Chondrocyte (in vitro differentiated cells): Measurements from ENCODE around the gene TBXAS1. TPM values are rescaled to one million over a fixed set of nuclear protein-coding genes. Genes with fewer than 3 reads are reported as not detected.

Source experiments
- DNase-seq: peaks from one replicate; pipeline ENCODE4 v3.0.0; 2021; ENCODE audit warnings: mixed read lengths, low spot score
- H3K27ac Mint-ChIP-seq: one replicate; pipeline ENCODE4 v1.8.0; 2021; ENCODE audit warnings: mild to moderate bottlenecking, moderate library complexity, mixed read lengths; ENCODE audit not compliant: unreplicated experiment
- H3K27me3 Mint-ChIP-seq: 2 replicates; pipeline ENCODE4 v1.8.0; 2021; ENCODE audit warnings: low read depth, mixed read lengths
- H3K36me3 Mint-ChIP-seq: 2 replicates; pipeline ENCODE4 v1.8.0; 2021; ENCODE audit warnings: low read depth, mixed read lengths
- H3K4me1 Mint-ChIP-seq: 2 replicates; pipeline ENCODE4 v1.8.0; 2021; ENCODE audit warnings: low read depth, mild to moderate bottlenecking, mixed read lengths
- H3K4me3 Mint-ChIP-seq: one replicate; pipeline ENCODE4 v1.8.0; 2021; ENCODE audit warnings: mild to moderate bottlenecking, moderate library complexity, mixed read lengths; ENCODE audit not compliant: unreplicated experiment
- H3K9me3 Mint-ChIP-seq: 2 replicates; pipeline ENCODE4 v1.8.0; 2021; ENCODE audit warnings: low read depth, mixed read lengths
- total RNA-seq: library from RNA; stranded (reverse); gene quantifications from 3 replicates; pipeline ENCODE4 v1.2.1, GENCODE V29; 2021
- TF ChIP-seq, protein P1 (sequence below): fragments of 200-600 bp; sonication (generic); IDR thresholded peaks from 2 replicates; pipeline ENCODE4 v1.5.0; 2021; ENCODE audit warnings: antibody characterized with exemption, mild to moderate bottlenecking, moderate library complexity

The TBXAS1 gene
- total RNA-seq, 1 donor from 2014 or later: 2.4 TPM

DNA sequence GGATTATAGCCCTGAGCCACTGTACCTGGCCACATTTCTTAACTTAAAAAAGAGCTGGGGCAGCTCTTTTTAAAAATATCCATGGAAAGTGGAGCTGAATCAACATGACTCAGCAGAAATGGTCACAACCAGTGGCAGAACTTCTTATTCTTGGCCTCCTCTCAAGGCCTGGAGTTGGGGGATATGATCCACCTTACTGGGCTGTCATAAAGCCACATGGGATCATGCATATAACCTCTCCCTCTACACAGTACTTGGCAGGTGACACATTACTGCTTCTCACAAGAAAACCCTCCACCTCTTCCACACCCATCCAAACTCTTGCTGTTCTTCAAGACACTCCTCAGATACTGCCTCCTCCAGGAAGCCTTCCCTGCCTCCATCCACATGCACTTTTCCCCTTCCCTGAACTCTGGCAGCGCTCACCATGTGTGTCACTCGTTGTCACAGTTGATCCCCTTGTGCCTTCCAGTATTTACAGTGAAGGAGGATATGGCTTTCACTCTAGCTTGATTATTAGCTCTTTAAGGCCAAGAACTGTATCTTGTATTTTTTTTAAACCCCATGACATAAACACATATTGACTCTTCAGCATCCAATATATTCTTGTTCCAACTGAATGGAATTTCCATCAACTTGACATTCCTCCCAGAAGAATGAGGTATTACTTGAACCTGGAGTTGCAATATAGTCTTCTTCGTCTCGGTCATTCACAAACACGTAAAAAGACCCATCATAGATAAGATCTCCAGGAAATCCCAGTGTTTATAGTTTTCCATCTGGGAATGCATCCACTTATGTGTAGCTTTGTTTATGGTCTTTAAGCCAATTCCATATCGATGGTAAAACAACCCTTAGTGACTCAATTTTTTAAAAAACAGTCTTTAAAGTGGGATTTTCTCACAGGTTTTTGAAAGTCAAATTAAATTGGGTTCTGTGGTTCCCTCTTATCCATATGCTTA, 85.5 kb downstream of the TBXAS1 start:
- DNase-seq: no peak
- TF ChIP-seq, protein P1, sequence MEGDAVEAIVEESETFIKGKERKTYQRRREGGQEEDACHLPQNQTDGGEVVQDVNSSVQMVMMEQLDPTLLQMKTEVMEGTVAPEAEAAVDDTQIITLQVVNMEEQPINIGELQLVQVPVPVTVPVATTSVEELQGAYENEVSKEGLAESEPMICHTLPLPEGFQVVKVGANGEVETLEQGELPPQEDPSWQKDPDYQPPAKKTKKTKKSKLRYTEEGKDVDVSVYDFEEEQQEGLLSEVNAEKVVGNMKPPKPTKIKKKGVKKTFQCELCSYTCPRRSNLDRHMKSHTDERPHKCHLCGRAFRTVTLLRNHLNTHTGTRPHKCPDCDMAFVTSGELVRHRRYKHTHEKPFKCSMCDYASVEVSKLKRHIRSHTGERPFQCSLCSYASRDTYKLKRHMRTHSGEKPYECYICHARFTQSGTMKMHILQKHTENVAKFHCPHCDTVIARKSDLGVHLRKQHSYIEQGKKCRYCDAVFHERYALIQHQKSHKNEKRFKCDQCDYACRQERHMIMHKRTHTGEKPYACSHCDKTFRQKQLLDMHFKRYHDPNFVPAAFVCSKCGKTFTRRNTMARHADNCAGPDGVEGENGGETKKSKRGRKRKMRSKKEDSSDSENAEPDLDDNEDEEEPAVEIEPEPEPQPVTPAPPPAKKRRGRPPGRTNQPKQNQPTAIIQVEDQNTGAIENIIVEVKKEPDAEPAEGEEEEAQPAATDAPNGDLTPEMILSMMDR: no peak
- Mint-ChIP-seq H3K4me3 (no peak overlapping the region), H3K9me3 (no peaks in the 10 kb centered on the region), H3K27ac (peak overlapping the region; percentile 87), H3K27me3 (no peaks in the 10 kb centered on the region), H3K4me1 (peaks cover 53% of the 10 kb centered on the region), H3K36me3 (no peaks in the 10 kb centered on the region)

DNA sequence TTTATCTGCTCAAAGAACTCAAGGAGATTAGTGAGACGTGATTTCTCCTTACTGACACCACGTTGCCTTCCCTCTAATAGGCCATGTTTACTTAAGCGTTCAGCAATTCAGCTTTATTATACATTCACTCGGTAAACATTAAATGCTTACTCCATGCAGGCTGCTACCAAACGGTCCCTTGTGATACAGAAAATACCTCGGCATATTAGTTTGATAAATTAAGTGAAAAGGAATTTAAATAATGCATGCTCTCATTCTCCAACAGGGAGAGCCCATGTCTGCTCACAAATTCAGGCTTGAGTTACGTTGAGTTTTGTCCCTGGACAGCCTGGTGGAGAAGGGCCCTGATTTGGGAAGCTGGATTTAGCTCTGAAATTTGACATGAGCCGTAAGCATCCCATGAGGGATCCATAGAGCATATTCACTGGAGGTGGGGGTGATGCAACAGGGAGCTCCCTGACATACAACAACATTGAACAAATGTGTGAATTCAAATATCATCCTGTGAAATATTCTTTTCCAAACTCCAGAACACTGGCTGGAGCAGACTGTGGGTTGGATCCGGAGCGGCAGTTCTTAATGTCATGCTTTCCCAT, 86.3 kb downstream of the TBXAS1 start:
- peak overlapping the region; percentile 87 for H3K27ac Mint-ChIP-seq
- TF ChIP-seq, protein P1: no peak
- DNase-seq: no peak
- H3K4me3 Mint-ChIP-seq: no peak overlapping the region
- no peaks in the 10 kb centered on the region for H3K36me3 Mint-ChIP-seq
- peaks cover 46% of the 10 kb centered on the region for H3K4me1 Mint-ChIP-seq
- no peaks in the 10 kb centered on the region for H3K9me3 Mint-ChIP-seq
- no peaks in the 10 kb centered on the region for H3K27me3 Mint-ChIP-seq

DNA sequence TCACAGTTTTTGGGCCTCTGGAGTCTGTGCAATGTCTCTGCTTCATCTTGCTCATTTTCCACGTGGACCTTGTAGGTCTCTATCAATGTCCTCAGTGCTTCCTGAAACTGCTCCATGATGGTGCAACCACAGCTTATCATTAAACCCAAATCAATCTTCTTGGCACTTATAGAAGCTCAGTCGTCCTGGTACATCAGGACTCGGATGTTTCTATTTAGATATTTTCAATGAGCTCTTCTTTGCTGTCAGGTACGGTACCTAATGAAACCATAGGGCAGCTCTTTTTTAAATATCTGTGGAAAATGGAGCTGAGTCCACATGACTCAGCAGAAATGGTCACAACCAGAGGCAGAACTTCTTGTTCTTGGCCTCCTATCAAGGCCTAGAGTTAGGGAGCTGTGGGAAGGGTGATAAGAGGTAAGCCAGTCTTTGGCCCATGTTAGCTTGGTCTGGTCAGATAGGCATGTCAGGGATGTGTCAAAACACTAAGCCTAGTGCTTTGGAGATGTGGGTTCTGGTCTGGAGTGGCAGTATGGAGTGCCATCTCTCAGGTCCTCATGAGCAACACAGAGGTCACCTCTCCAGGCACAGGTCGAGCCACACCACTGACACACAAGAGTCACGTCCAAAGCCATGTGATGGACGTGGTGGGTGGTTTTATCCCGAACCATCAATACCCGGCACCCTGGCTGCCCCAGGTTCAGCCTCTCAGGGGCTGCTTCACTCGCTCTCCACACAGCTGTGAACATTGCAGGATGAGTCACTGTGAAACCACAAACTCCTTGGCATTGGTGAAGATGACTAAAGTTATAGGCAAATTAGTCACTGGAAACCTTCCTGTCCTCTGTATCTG, 87.0 kb downstream of the TBXAS1 start:
- no peak for DNase-seq
- H3K9me3 Mint-ChIP-seq: no peaks in the 10 kb centered on the region
- H3K4me1 Mint-ChIP-seq: peaks cover 46% of the 10 kb centered on the region
- H3K27me3 Mint-ChIP-seq: no peaks in the 10 kb centered on the region
- peak overlapping the region; percentile 87 for H3K27ac Mint-ChIP-seq
- TF ChIP-seq, protein P1: no peak
- no peaks in the 10 kb centered on the region for H3K36me3 Mint-ChIP-seq
- no peak overlapping the region for H3K4me3 Mint-ChIP-seq

DNA sequence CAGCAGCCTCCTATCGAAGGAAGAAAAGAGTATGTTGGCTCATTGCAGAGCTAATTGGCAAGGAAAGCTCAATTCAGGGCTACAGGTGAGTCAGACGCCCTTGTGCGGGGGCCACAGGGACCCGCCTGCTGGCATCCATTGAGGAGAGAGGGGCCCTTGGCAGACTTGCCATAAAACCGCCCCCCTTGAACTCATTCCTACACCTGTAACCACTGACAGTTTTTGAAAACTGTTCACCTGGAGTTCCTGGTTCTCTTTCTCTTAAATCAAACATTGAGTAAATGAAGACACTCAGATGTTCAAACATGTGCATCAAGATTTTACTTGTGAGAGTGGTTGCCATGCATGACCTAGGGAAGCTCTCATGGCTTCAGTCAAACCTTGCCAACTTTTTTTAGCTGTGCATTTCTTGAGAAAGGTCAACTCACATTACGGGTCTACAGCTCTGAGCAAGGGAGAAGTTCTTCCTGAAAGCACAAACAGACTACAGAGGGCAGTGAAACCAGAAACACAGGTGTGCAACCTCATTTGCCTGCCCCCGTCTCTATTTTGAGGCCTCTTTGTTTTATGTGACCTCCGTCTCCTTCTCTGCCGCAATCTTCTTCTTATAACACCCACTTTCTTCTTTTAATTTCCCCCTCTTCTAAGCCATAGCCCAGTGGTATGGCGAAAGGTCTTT, 87.8 kb downstream of the TBXAS1 start:
- Mint-ChIP-seq H3K27me3 (no peaks in the 10 kb centered on the region), H3K4me3 (no peak overlapping the region), H3K36me3 (no peaks in the 10 kb centered on the region), H3K9me3 (no peaks in the 10 kb centered on the region), H3K27ac (peak overlapping the region; percentile 87), H3K4me1 (peaks cover 46% of the 10 kb centered on the region)
- TF ChIP-seq, protein P1: no peak
- no peak for DNase-seq
